HepG2 (cell line): ENCODE data around the gene ZNF174. TPM values are rescaled to one million over a fixed set of nuclear protein-coding genes. Genes with fewer than 3 reads are reported as not detected.
A peak's percentile ranks its signal among the peaks of the same experiment; 100 is the strongest.

Source experiments
- EP300 ChIP-seq, 3 experiments: sonication (generic) in 1 of 3; formaldehyde crosslinking in 1 of 3; IDR thresholded peaks; 2 replicates each; pipeline versions ENCODE4 v1.5.1 to v1.6.1; 2011 to 2020; ENCODE audit warnings: low read depth in 2 of 3, low read length in 2 of 3, borderline replicate concordance in 1 of 3, improper control_type of control experiment in 1 of 3, mild to moderate bottlenecking in 1 of 3, missing genetic modification reagents in 1 of 3, moderate library complexity in 1 of 3
- MAFF ChIP-seq: IDR thresholded peaks from 2 replicates; pipeline ENCODE4 v1.6.1; 2011; ENCODE audit warnings: low read depth, low read length, improper control_type of control experiment
- MXD1 ChIP-seq: sonication (generic); formaldehyde crosslinking; IDR thresholded peaks from 2 replicates; pipeline ENCODE4 v1.4.0; 2020; ENCODE audit warnings: mild to moderate bottlenecking, missing genetic modification reagents
- PAF1 ChIP-seq: IDR thresholded peaks from 2 replicates; pipeline ENCODE4 v1.6.1; 2016; ENCODE audit warnings: missing genetic modification reagents, missing compliant biosample characterization
- RXRA ChIP-seq: sonication (generic); formaldehyde crosslinking; IDR thresholded peaks from 2 replicates; pipeline ENCODE4 v1.5.1; 2020; ENCODE audit warnings: missing genetic modification reagents
- SIN3A ChIP-seq: IDR thresholded peaks from 2 replicates; pipeline ENCODE4 v1.6.1; 2011; ENCODE audit warnings: low read depth, mild to moderate bottlenecking, control low read depth, low read length, borderline replicate concordance
- SMAD3 ChIP-seq: sonication (generic); formaldehyde crosslinking; IDR thresholded peaks from 2 replicates; pipeline ENCODE4 v1.4.0; 2020; ENCODE audit warnings: missing genetic modification reagents
- TRAFD1 ChIP-seq: sonication (generic); formaldehyde crosslinking; IDR thresholded peaks from 2 replicates; pipeline ENCODE4 v1.5.1; 2020; ENCODE audit warnings: missing genetic modification reagents, mild to moderate bottlenecking, borderline replicate concordance
- ZBTB34 ChIP-seq: sonication (generic); formaldehyde crosslinking; IDR thresholded peaks from 2 replicates; pipeline ENCODE4 v1.8.0; 2022; ENCODE audit warnings: mild to moderate bottlenecking, missing genetic modification reagents
- ZNF83 ChIP-seq: sonication (generic); formaldehyde crosslinking; IDR thresholded peaks from 2 replicates; pipeline ENCODE4 v1.4.0; 2020; ENCODE audit warnings: missing genetic modification reagents, mild to moderate bottlenecking, borderline replicate concordance
- polyA plus RNA-seq, 8 experiments: library from polyadenylated mRNA; depleted of rRNA in 3 of 8; stranded (reverse) in 7 of 8; unstranded in 1 of 8; fragments of >200 nt; fragmentation: Illumina TruSeq in 4 of 8; extraction: Trizol in 4 of 8; gene quantifications; 2 replicates each; pipeline versions ENCODE4 v1.2.1 to v1.2.3, GENCODE V29; 2011 to 2016; ENCODE audit warnings: low read depth in 4 of 8, missing spikeins in 1 of 8, mixed read lengths in 1 of 8; ENCODE audit not compliant: insufficient read depth in 1 of 8
- total RNA-seq, 5 experiments: library from RNA; depleted of rRNA; stranded (reverse); fragments of >200 nt; fragmentation: Illumina TruSeq; extraction: Trizol; gene quantifications; 2 replicates each; pipeline ENCODE4 v1.2.3, GENCODE V29; 2016; ENCODE audit warnings: low read depth in 1 of 5

Gene ZNF174
- total and polyA plus RNA-seq, 2 of the 13 experiments (the other 11 are each of a cell fraction or from before 2014, with no cell fraction given): 8.3 to 10.6 TPM

- TF ChIP-seq TRAFD1 (0 out of 2 replicates have a peak, but pooled peaks have one; percentile 21), MAFF (peak; percentile 89), ZBTB34 (no peak), MXD1 (0 out of 2 replicates have a peak, but pooled peaks have one; percentile 9), ZNF83 (CRISPR knock-in tag) (peak; percentile 42; the same call in 1 of the 2 replicates), EP300 (IDR thresholded peaks at IDR 0.05; ENCODE audit: low read depth in 2 of 2, low read length in 2 of 2) (no peak), EP300 (CRISPR knock-in tag; IDR thresholded peaks at IDR 0.05; ENCODE audit: borderline replicate concordance) (no peak), PAF1 (CRISPR knock-in tag) (no peak), SIN3A (peak; percentile 26; the same call in 1 of the 2 replicates), SMAD3 (CRISPR knock-in tag) (no peak), RXRA (CRISPR knock-in tag) (no peak)
- TF ChIP-seq, all 625 proteins: peak for 28
Measured at GRCh38 chr16:3458278-3458851, 57.4 kb downstream of the ZNF174 start (continued).
